K562 (cell line): ENCODE measurements around the gene PNMT. TPM values are rescaled to one million over a fixed set of nuclear protein-coding genes. Genes with fewer than 3 reads are reported as not detected.

Experiments
- BRD9 ChIP-seq: fragments of 450-650 bp; IDR thresholded peaks from 2 replicates; pipeline ENCODE4 v1.6.1; 2018; ENCODE audit warnings: low read depth; ENCODE audit not compliant: partially characterized antibody
- CBX1 ChIP-seq: sonication (generic); IDR thresholded peaks from 2 replicates; pipeline ENCODE4 v1.6.1; 2016; ENCODE audit warnings: antibody characterized with exemption, low read depth, mild to moderate bottlenecking
- CBX3 ChIP-seq, 2 experiments: IDR thresholded peaks; 1 replicate in 1 of 2; 2 replicates in 1 of 2; pipeline ENCODE4 v1.6.1; 2012; ENCODE audit warnings: inconsistent platforms in 2 of 2, low read length in 2 of 2, borderline replicate concordance in 1 of 2, control low read depth in 1 of 2
- DMBX1 ChIP-seq: fragments of 250-450 bp; sonication (Bioruptor Pico); IDR thresholded peaks from 2 replicates; pipeline ENCODE4 v1.8.0; 2022; ENCODE audit warnings: inconsistent platforms, mild to moderate bottlenecking, moderate library complexity, borderline replicate concordance
- ERF ChIP-seq: fragments of 450-650 bp; formaldehyde crosslinking; IDR thresholded peaks from 2 replicates; pipeline ENCODE4 v1.4.0; 2020; ENCODE audit warnings: mild to moderate bottlenecking, mixed read lengths
- HCFC1 ChIP-seq: IDR thresholded peaks from 2 replicates; pipeline ENCODE4 v1.6.1; 2012; ENCODE audit warnings: low read depth, low read length, improper control_type of control experiment
- HEY1 ChIP-seq: fragments of 250-450 bp; sonication (Bioruptor Pico); IDR thresholded peaks from 2 replicates; pipeline ENCODE4 v1.5.0; 2020; ENCODE audit warnings: mild to moderate bottlenecking, moderate library complexity, borderline replicate concordance
- KDM4B ChIP-seq, 2 experiments: fragments of 450-650 bp in 1 of 2; sonication (generic) in 1 of 2; IDR thresholded peaks; 2 replicates each; pipeline ENCODE4 v1.6.1; 2016 to 2017; ENCODE audit warnings: borderline replicate concordance in 2 of 2, antibody characterized with exemption in 1 of 2, low read depth in 1 of 2, mild to moderate bottlenecking in 1 of 2
- MCM2 ChIP-seq: fragments of 450-650 bp; IDR thresholded peaks from 2 replicates; pipeline ENCODE4 v1.6.1; 2017; ENCODE audit warnings: low read depth, mild to moderate bottlenecking
- MTA3 ChIP-seq: fragments of 450-650 bp; formaldehyde crosslinking; IDR thresholded peaks from 2 replicates; pipeline ENCODE4 v1.6.1; 2017; ENCODE audit warnings: mild to moderate bottlenecking, borderline replicate concordance
- PHB ChIP-seq: fragments of 250-450 bp; sonication (Bioruptor Pico); IDR thresholded peaks from 2 replicates; pipeline ENCODE4 v1.5.0; 2021
- PML ChIP-seq: IDR thresholded peaks from 2 replicates; pipeline ENCODE4 v1.6.1; 2012; ENCODE audit warnings: low read length, inconsistent platforms
- PTTG1 ChIP-seq: fragments of 450-650 bp; IDR thresholded peaks from 2 replicates; pipeline ENCODE4 v1.6.1; 2016; ENCODE audit warnings: low read depth, mild to moderate bottlenecking, missing genetic modification characterization, missing compliant biosample characterization
- RBM22 ChIP-seq: fragments of 200-400 bp; formaldehyde crosslinking; IDR thresholded peaks from 2 replicates; pipeline ENCODE4 v1.6.1; 2018; ENCODE audit warnings: low read length, low read depth; ENCODE audit not compliant: poor library complexity, severe bottlenecking
- TBL1XR1 ChIP-seq, 2 experiments: IDR thresholded peaks; 2 replicates each; pipeline ENCODE4 v1.6.1; 2012; ENCODE audit warnings: improper control_type of control experiment in 2 of 2, low read length in 2 of 2, mild to moderate bottlenecking in 1 of 2
- polyA plus RNA-seq, 8 experiments: library from polyadenylated mRNA; depleted of rRNA in 4 of 8; stranded (reverse) in 5 of 8; unstranded in 3 of 8; fragments of >200 nt; fragmentation: Nextera tagmentation in 2 of 8; fragmentation: Illumina TruSeq in 1 of 8; extraction: Ambion mirVana in 2 of 8; extraction: Trizol in 1 of 8; gene quantifications; 2 replicates each; pipeline versions ENCODE4 v1.2.1 to v1.2.3, GENCODE V29; 2011 to 2014; ENCODE audit warnings: inconsistent platforms in 1 of 8, missing spikeins in 1 of 8
- total RNA-seq, 7 experiments: library from RNA; depleted of rRNA in 6 of 7; stranded (reverse); fragments of >200 nt in 6 of 7; fragmentation: Illumina TruSeq in 2 of 7; extraction: Trizol in 2 of 7; gene quantifications; 2 replicates each; pipeline versions ENCODE4 v1.2.1 to v1.2.3, GENCODE V29; 2011 to 2021; ENCODE audit warnings: low replicate concordance in 1 of 7
- TF ChIP-seq, protein P1 (sequence below), 2 experiments: IDR thresholded peaks; 2 replicates each; pipeline ENCODE4 v1.6.1; 2012; ENCODE audit warnings: improper control_type of control experiment in 2 of 2, low read depth in 2 of 2, low read length in 2 of 2, borderline replicate concordance in 1 of 2
- TF ChIP-seq, protein P2 (sequence below): fragments of 250-450 bp; sonication (Bioruptor Pico); IDR thresholded peaks from 2 replicates; pipeline ENCODE4 v1.4.0; 2020; ENCODE audit warnings: mild to moderate bottlenecking, moderate library complexity
- TF ChIP-seq, protein P3 (sequence below): fragments of 200-800 bp; sonication (Bioruptor generic); IDR thresholded peaks from 2 replicates; pipeline ENCODE4 v1.6.1; 2017; ENCODE audit warnings: missing genetic modification characterization, missing compliant biosample characterization
- TF ChIP-seq, protein P4 (sequence below): fragments of 250-450 bp; sonication (Bioruptor Pico); IDR thresholded peaks from 2 replicates; pipeline ENCODE4 v1.8.0; 2022; ENCODE audit warnings: inconsistent platforms
- TF ChIP-seq, protein P5 (sequence below): fragments of 450-650 bp; IDR thresholded peaks from 2 replicates; pipeline ENCODE4 v1.7.0; 2016; ENCODE audit warnings: borderline replicate concordance

PNMT gene
- total and polyA plus RNA-seq, 9 of the 15 experiments (the other 6 are each of a cell fraction or from before 2014, with no cell fraction given) = 0.55 to 18.1 (median 5.8) TPM

DNA sequence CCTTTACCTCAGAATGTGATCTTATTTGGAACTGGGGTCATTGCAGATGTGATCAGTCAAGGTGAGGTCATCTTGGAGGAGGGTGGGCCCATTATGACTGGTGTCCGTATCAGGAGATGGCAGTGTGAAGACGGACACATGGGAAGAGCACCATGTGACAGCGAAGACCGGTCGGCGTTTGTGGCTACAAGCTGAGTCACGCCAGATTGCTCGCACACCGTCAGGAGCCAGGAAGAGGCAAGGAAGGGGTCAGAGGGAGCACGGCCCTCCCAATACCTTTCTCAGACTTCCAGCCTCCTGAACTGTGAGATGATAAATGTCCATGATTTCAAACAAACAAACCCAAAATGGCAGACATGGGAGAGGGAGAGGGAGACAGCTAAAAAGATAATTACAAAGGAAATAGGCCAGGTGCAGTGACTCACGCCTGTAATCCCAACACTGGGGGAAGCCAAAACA, 18.1 kb upstream of the PNMT start (continued):
- TF ChIP-seq, protein P1, sequence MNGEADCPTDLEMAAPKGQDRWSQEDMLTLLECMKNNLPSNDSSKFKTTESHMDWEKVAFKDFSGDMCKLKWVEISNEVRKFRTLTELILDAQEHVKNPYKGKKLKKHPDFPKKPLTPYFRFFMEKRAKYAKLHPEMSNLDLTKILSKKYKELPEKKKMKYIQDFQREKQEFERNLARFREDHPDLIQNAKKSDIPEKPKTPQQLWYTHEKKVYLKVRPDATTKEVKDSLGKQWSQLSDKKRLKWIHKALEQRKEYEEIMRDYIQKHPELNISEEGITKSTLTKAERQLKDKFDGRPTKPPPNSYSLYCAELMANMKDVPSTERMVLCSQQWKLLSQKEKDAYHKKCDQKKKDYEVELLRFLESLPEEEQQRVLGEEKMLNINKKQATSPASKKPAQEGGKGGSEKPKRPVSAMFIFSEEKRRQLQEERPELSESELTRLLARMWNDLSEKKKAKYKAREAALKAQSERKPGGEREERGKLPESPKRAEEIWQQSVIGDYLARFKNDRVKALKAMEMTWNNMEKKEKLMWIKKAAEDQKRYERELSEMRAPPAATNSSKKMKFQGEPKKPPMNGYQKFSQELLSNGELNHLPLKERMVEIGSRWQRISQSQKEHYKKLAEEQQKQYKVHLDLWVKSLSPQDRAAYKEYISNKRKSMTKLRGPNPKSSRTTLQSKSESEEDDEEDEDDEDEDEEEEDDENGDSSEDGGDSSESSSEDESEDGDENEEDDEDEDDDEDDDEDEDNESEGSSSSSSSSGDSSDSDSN (IDR thresholded peaks at IDR 0.05; ENCODE audit: borderline replicate concordance in 1 of 2, low read depth in 2 of 2, low read length in 2 of 2) = no peak
- no peak for TF ChIP-seq ERF (CRISPR knock-in tag)
- peak; percentile 79 for TF ChIP-seq DMBX1 (CRISPR knock-in tag)
- peak; percentile 28; the same call in 1 of the 2 replicates for TF ChIP-seq PTTG1 (tag)
- TF ChIP-seq PHB (CRISPR knock-in tag) = no peak
- peak; percentile 80 for TF ChIP-seq MTA3
- TF ChIP-seq HEY1 (CRISPR knock-in tag) = no peak
- TF ChIP-seq, protein P2, sequence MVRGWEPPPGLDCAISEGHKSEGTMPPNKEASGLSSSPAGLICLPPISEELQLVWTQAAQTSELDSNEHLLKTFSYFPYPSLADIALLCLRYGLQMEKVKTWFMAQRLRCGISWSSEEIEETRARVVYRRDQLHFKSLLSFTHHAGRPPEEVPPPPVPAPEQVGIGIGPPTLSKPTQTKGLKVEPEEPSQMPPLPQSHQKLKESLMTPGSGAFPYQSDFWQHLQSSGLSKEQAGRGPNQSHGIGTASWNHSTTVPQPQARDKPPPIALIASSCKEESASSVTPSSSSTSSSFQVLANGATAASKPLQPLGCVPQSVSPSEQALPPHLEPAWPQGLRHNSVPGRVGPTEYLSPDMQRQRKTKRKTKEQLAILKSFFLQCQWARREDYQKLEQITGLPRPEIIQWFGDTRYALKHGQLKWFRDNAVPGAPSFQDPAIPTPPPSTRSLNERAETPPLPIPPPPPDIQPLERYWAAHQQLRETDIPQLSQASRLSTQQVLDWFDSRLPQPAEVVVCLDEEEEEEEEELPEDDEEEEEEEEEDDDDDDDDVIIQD (CRISPR knock-in tag) = no peak
- TF ChIP-seq CBX3 (IDR thresholded peaks at IDR 0.05; ENCODE audit: borderline replicate concordance in 1 of 2, low read length in 2 of 2) = peak in 1 of 2 experiments; percentile 84; a peak in 2 of 3 replicates
- TF ChIP-seq TBL1XR1 (IDR thresholded peaks at IDR 0.05; ENCODE audit: low read length in 2 of 2) = no peak
- no peak for TF ChIP-seq HCFC1
- TF ChIP-seq, protein P3, sequence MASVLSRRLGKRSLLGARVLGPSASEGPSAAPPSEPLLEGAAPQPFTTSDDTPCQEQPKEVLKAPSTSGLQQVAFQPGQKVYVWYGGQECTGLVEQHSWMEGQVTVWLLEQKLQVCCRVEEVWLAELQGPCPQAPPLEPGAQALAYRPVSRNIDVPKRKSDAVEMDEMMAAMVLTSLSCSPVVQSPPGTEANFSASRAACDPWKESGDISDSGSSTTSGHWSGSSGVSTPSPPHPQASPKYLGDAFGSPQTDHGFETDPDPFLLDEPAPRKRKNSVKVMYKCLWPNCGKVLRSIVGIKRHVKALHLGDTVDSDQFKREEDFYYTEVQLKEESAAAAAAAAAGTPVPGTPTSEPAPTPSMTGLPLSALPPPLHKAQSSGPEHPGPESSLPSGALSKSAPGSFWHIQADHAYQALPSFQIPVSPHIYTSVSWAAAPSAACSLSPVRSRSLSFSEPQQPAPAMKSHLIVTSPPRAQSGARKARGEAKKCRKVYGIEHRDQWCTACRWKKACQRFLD (CRISPR knock-in tag) = peak; percentile 93
- peak; percentile 45; the same call in 1 of the 2 replicates for TF ChIP-seq PML
- TF ChIP-seq BRD9 = no peak
- no peak for TF ChIP-seq KDM4B (IDR thresholded peaks at IDR 0.05; ENCODE audit: borderline replicate concordance in 2 of 2, low read depth in 1 of 2)
- TF ChIP-seq, protein P4, sequence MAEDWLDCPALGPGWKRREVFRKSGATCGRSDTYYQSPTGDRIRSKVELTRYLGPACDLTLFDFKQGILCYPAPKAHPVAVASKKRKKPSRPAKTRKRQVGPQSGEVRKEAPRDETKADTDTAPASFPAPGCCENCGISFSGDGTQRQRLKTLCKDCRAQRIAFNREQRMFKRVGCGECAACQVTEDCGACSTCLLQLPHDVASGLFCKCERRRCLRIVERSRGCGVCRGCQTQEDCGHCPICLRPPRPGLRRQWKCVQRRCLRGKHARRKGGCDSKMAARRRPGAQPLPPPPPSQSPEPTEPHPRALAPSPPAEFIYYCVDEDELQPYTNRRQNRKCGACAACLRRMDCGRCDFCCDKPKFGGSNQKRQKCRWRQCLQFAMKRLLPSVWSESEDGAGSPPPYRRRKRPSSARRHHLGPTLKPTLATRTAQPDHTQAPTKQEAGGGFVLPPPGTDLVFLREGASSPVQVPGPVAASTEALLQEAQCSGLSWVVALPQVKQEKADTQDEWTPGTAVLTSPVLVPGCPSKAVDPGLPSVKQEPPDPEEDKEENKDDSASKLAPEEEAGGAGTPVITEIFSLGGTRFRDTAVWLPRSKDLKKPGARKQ (CRISPR knock-in tag) = no peak
- TF ChIP-seq RBM22 = no peak
- no peak for TF ChIP-seq MCM2
- TF ChIP-seq CBX1 = no peak
- TF ChIP-seq, protein P5, sequence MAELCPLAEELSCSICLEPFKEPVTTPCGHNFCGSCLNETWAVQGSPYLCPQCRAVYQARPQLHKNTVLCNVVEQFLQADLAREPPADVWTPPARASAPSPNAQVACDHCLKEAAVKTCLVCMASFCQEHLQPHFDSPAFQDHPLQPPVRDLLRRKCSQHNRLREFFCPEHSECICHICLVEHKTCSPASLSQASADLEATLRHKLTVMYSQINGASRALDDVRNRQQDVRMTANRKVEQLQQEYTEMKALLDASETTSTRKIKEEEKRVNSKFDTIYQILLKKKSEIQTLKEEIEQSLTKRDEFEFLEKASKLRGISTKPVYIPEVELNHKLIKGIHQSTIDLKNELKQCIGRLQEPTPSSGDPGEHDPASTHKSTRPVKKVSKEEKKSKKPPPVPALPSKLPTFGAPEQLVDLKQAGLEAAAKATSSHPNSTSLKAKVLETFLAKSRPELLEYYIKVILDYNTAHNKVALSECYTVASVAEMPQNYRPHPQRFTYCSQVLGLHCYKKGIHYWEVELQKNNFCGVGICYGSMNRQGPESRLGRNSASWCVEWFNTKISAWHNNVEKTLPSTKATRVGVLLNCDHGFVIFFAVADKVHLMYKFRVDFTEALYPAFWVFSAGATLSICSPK = no peak
